Measurements from ENCODE around the gene PCSK2.
A peak's percentile ranks its signal among the peaks of the same experiment; 100 is the strongest.

PCSK2 gene

GRCh38 chr20:17490501-17490900 is 263.7 kb downstream of the PCSK2 start:
- no peak for DNase-seq

GRCh38 chr20:17491041-17491440 is 264.2 kb downstream of the PCSK2 start:
- no peak for DNase-seq

- no peak for DNase-seq
Observed at GRCh38 chr20:17491488-17491887, 264.6 kb downstream of the PCSK2 start.

GRCh38 chr20:17493173-17493572 is 266.3 kb downstream of the PCSK2 start:
- no peak for DNase-seq

GRCh38 chr20:17494201-17494600 is 267.4 kb downstream of the PCSK2 start:
- DNase-seq, result no peak

- DNase-seq, result no peak
Observed at GRCh38 chr20:17495826-17496225, 269.0 kb downstream of the PCSK2 start.

- DNase-seq, result no peak
Observed at GRCh38 chr20:17497821-17498580, 271.2 kb downstream of the PCSK2 start.

GRCh38 chr20:17498641-17499040 is 271.8 kb downstream of the PCSK2 start:
- no peak for DNase-seq

GRCh38 chr20:17499041-17499440 is 272.2 kb downstream of the PCSK2 start:
- DNase-seq, result no peak

GRCh38 chr20:17500271-17500670 is 273.4 kb downstream of the PCSK2 start:
- no peak for DNase-seq

GRCh38 chr20:17500826-17501225 is 274.0 kb downstream of the PCSK2 start:
- DNase-seq, result no peak

GRCh38 chr20:17501701-17502100 is 274.9 kb downstream of the PCSK2 start:
- DNase-seq, result no peak

- no peak for DNase-seq
Observed at GRCh38 chr20:17502105-17502504, 275.3 kb downstream of the PCSK2 start.

- DNase-seq, result no peak
Observed at GRCh38 chr20:17503301-17504065, 276.6 kb downstream of the PCSK2 start.

GRCh38 chr20:17504066-17504897 is 277.4 kb downstream of the PCSK2 start:
- DNase-seq, result no peak

GRCh38 chr20:17504898-17505635 is 278.2 kb downstream of the PCSK2 start:
- DNase-seq, result peak; percentile 19

GRCh38 chr20:17505636-17506517 is 279.0 kb downstream of the PCSK2 start:
- peak; percentile 56 for DNase-seq

- no peak for DNase-seq
Observed at GRCh38 chr20:17507032-17507431, 280.2 kb downstream of the PCSK2 start.

- no peak for DNase-seq
Observed at GRCh38 chr20:17507531-17507930, 280.7 kb downstream of the PCSK2 start.

- DNase-seq, result no peak
Observed at GRCh38 chr20:17508756-17509155, 281.9 kb downstream of the PCSK2 start.

GRCh38 chr20:17510548-17510947 is 283.7 kb downstream of the PCSK2 start:
- no peak for DNase-seq

- DNase-seq, result no peak
Observed at GRCh38 chr20:17511401-17511800, 284.6 kb downstream of the PCSK2 start.

All from activated T-cell treated with anti-CD3 and anti-CD28 coated beads for 4 hours (primary cell).